IMR-90 (cell line): Measurements from ENCODE around the gene ETHE1.

Experiments
- CEBPB ChIP-seq: IDR thresholded peaks from 2 replicates; pipeline ENCODE4 v1.6.1; 2012; ENCODE audit warnings: low read depth, low read length, improper control_type of control experiment
- CTCF ChIP-seq: conservative IDR thresholded peaks from 2 replicates; pipeline ENCODE4 v1.5.1; 2012; ENCODE audit warnings: mild to moderate bottlenecking, low read depth, low read length, improper control_type of control experiment
- MAZ ChIP-seq: IDR thresholded peaks from 2 replicates; pipeline ENCODE4 v1.6.1; 2012; ENCODE audit warnings: low read depth, mild to moderate bottlenecking, low read length, improper control_type of control experiment, moderate library complexity, borderline replicate concordance
- POLR2A ChIP-seq: IDR thresholded peaks from 2 replicates; pipeline ENCODE4 v1.6.1; 2012; ENCODE audit warnings: mild to moderate bottlenecking, low read depth, low read length
- RAD21 ChIP-seq: IDR thresholded peaks from 2 replicates; pipeline ENCODE4 v1.6.1; 2012; ENCODE audit warnings: low read length, improper control_type of control experiment
- TF ChIP-seq, protein P1 (sequence below): fragments of 150-350 bp; IDR thresholded peaks from 2 replicates; pipeline ENCODE4 v1.6.1; 2017; ENCODE audit warnings: mild to moderate bottlenecking, antibody characterized with exemption, low read length, low read depth

DNA sequence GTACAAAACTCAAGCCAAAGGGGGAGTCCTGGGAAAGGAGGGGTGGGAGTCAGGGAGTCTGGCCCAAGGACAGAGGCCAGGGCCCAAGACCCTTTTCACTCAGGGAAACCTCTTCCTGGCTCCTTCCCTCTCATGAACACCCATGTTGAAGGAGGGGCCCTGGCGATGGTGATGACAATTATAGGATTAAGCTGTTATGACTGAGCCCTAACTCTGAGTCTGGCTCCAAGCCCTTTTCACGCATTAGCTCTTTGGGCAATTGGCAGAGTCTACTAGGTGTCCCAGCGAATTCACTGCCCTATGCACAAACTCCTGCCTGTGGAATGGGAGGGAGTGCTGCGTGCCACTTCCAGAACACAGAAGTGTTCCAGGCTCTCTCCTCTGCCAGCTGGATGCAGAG is 26.7 kb upstream of the ETHE1 start:
- TF ChIP-seq CTCF (no peak), POLR2A (no peak), RAD21 (no peak), CEBPB (no peak), MAZ (no peak)
- TF ChIP-seq, protein P1, sequence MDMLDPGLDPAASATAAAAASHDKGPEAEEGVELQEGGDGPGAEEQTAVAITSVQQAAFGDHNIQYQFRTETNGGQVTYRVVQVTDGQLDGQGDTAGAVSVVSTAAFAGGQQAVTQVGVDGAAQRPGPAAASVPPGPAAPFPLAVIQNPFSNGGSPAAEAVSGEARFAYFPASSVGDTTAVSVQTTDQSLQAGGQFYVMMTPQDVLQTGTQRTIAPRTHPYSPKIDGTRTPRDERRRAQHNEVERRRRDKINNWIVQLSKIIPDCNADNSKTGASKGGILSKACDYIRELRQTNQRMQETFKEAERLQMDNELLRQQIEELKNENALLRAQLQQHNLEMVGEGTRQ, result no peak
